ENCODE results near the gene GGT6. TPM values are rescaled to one million over a fixed set of nuclear protein-coding genes. Genes with fewer than 3 reads are reported as not detected.

GGT6 gene
- polyA plus RNA-seq, 1 experiment = not detected

DNA sequence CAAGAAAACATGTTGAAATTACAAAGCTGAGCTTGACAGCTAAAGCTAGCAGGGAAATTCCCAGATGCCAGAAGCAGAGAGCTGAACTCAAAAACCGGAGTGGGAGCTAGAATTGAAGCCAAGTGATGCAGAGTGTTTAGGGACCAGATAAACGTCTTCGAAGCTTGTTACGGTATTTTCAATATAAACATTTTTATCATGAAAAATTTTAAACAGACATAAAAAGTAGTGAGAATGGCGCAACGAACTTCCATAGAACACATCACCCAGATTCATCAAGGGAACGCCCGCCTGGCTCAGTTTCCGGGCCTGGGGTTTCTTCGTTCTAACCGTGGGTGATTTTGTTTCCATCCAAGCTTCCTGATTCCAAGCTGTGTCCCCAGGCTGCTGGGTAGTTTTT is 43.6 kb downstream of the GGT6 start:
- TF ChIP-seq, protein P1, sequence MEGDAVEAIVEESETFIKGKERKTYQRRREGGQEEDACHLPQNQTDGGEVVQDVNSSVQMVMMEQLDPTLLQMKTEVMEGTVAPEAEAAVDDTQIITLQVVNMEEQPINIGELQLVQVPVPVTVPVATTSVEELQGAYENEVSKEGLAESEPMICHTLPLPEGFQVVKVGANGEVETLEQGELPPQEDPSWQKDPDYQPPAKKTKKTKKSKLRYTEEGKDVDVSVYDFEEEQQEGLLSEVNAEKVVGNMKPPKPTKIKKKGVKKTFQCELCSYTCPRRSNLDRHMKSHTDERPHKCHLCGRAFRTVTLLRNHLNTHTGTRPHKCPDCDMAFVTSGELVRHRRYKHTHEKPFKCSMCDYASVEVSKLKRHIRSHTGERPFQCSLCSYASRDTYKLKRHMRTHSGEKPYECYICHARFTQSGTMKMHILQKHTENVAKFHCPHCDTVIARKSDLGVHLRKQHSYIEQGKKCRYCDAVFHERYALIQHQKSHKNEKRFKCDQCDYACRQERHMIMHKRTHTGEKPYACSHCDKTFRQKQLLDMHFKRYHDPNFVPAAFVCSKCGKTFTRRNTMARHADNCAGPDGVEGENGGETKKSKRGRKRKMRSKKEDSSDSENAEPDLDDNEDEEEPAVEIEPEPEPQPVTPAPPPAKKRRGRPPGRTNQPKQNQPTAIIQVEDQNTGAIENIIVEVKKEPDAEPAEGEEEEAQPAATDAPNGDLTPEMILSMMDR (IDR thresholded peaks at IDR 0.05; ENCODE audit: insufficient read depth, low read depth, low read length) = no peak
- DNase-seq (ENCODE audit: low read depth) = no peak
- POLR2A ChIA-PET = no interaction called here
- H3K36me3 ChIP-seq (ENCODE audit: control insufficient read depth, insufficient read depth, low read length) = no peaks in the 10 kb centered on the region
- H3K27me3 ChIP-seq (ENCODE audit: control insufficient read depth, insufficient read depth, low read length) = peaks cover 10% of the 10 kb centered on the region
- CTCF ChIA-PET = interaction anchor here (0.6 kb wide), 1 partner anchor 19 kb away, joined by 3 read pairs; no protein-coding TSS in a partner anchor
- no peak overlapping the region for H3K4me3 ChIP-seq (ENCODE audit: low read depth, low read length)

DNA sequence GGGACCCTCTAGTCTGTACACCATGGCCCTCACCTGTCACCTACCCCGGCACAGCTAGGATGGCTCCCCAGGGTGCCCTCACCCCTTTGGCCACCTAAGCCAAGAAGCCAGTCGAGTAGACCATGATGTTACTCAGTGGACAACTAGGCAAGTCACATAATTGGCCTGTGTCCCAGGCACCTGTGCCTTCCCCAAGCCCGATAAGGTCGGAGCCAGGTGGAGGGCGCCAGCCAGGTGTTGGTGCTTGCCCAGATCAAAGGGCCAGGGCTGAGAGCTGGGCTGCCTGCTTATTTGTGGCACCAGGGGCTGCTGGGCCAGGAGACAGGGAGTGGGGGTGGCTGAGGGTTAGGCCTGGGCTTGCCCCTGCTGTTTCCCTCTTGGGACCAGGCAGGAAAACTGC is 44.9 kb downstream of the GGT6 start:
- Histone ChIP-seq H3K27me3 (ENCODE audit: control insufficient read depth, insufficient read depth, low read length) (peaks cover 16% of the 10 kb centered on the region), H3K4me3 (ENCODE audit: low read depth, low read length) (no peak overlapping the region), H3K36me3 (ENCODE audit: control insufficient read depth, insufficient read depth, low read length) (no peaks in the 10 kb centered on the region)
- DNase-seq (ENCODE audit: low read depth) = no peak
- POLR2A ChIA-PET = no interaction called here
- CTCF ChIA-PET = no interaction called here
- TF ChIP-seq, protein P1 (IDR thresholded peaks at IDR 0.05; ENCODE audit: insufficient read depth, low read depth, low read length) = no peak

DNA sequence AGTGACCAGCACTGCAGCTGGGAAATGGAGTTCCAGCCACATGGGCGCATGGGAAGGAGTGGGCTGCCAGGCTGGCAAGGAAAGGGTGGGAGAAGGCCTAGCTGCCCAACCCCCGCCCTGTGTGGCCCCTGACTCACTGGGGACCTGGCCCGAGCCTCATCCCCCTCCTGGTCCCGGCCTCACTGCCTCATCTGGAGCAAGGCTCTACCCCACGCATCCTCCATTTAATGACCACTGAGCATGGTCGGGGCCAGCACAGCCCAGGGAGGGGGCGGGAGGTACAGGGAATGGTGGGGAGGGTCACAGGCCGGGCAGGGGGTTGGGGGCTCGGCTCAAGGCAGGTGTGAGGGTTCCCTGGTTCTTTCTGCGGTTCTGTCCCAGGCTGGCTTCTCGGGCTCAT is 45.6 kb downstream of the GGT6 start:
- CTCF ChIA-PET = no interaction called here
- Histone ChIP-seq H3K4me3 (ENCODE audit: low read depth, low read length) (no peak overlapping the region), H3K36me3 (ENCODE audit: control insufficient read depth, insufficient read depth, low read length) (no peaks in the 10 kb centered on the region), H3K27me3 (ENCODE audit: control insufficient read depth, insufficient read depth, low read length) (peaks cover 20% of the 10 kb centered on the region)
- no peak for DNase-seq (ENCODE audit: low read depth)
- POLR2A ChIA-PET = no interaction called here
- TF ChIP-seq, protein P1 (IDR thresholded peaks at IDR 0.05; ENCODE audit: insufficient read depth, low read depth, low read length) = no peak

DNA sequence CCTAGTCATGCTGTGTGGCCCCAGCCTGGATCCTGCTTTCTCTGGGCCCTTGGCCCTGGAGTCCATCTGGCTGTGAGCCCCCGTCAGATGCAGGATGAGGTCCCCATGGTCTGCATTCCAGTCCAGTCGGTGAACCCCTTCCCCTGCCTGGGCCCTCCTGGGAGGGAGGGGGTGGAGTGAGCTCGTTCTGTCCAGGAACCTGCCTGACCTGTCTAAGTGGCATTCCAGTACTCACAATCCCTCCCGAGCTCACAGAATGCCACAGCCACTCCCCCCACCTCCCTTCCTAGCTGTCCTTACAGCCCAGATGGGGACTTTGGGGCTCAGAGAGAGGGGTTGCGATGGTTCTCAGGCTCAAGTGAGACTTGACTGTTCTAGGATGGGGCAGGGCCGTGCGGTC is 46.2 kb downstream of the GGT6 start:
- DNase-seq (ENCODE audit: low read depth) = no peak
- TF ChIP-seq, protein P1 (IDR thresholded peaks at IDR 0.05; ENCODE audit: insufficient read depth, low read depth, low read length) = no peak
- ChIA-PET CTCF (no interaction called here), POLR2A (no interaction called here)
- H3K36me3 ChIP-seq (ENCODE audit: control insufficient read depth, insufficient read depth, low read length) = no peaks in the 10 kb centered on the region
- no peak overlapping the region for H3K4me3 ChIP-seq (ENCODE audit: low read depth, low read length)
- H3K27me3 ChIP-seq (ENCODE audit: control insufficient read depth, insufficient read depth, low read length) = peaks cover 21% of the 10 kb centered on the region

DNA sequence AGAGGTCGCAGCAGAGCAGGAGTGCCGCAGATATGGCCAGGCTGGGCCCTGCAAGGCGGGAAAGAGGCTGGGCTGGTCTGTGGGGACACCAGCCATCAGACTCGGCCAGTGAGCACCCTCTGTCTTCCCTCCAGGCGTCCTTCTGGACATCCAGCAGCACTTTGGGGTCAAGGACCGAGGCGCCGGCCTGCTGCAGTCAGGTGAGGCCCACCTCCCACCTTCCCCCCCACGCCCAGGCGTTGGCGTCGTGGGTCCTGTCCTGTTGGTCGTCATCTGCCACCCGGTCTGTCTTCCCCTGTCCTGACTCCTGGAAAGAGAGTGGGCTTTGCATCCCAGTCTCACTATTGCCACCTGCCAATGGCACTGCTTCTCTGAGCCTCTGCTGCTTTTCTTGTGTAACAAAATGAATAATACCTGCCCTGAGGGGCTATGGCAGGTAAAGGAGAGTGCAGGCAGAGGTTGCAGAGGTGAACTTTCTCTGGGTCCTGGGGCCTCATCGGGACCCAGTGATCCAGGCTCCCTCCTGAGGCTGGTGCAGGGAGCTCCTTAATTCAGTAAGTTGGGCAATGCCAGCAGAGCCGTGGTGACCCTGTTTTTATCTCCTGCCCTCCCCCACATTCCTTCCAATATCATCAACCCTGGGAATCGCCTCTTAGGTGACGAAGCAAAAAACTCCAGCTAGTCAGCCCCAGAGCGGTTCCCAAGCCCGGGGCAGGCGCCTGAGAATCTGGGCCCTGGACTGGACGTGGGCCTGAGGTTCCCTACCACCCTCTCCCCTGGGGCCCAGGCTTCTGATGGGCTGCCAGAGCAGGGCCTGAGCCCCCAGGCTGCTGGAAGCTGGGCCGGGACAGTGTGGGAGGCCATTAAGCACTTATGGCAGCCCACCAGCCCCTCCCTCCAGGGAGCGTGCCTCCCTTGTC is 47.0 kb downstream of the GGT6 start:
- ChIA-PET POLR2A (no interaction called here), CTCF (interaction anchor here (1.1 kb wide), 1 partner anchor 11 kb away, joined by 3 read pairs; no protein-coding TSS in a partner anchor)
- Histone ChIP-seq H3K4me3 (ENCODE audit: low read depth, low read length) (no peak overlapping the region), H3K27me3 (ENCODE audit: control insufficient read depth, insufficient read depth, low read length) (peaks cover 19% of the 10 kb centered on the region), H3K36me3 (ENCODE audit: control insufficient read depth, insufficient read depth, low read length) (no peaks in the 10 kb centered on the region)
- TF ChIP-seq, protein P1 (IDR thresholded peaks at IDR 0.05; ENCODE audit: insufficient read depth, low read depth, low read length) = no peak
- no peak for DNase-seq (ENCODE audit: low read depth)
